GM13976 (cell line): ENCODE data around the gene GUCY1B1.

Experiments
- DNase-seq: peaks from one replicate; pipeline ENCODE4 v3.0.0; 2012; ENCODE audit warnings: low spot score
- in situ Hi-C: fragments of 300-500 bp; cut with MboI; formaldehyde crosslinking; loops from one replicate; pipeline ENCODE4 v1.12.0; 2022; ENCODE audit warnings: low sequenced_read_pairs, mixed read lengths, inconsistent platforms; ENCODE audit not compliant: unreplicated experiment
- TF ChIP-seq, protein P1 (sequence below): IDR thresholded peaks from 2 replicates; pipeline ENCODE4 v1.5.1; 2012; ENCODE audit warnings: borderline replicate concordance, mild to moderate bottlenecking; ENCODE audit not compliant: insufficient read depth; ENCODE audit errors: extremely low read depth, missing control alignments, control extremely low read depth

The GUCY1B1 gene

DNA sequence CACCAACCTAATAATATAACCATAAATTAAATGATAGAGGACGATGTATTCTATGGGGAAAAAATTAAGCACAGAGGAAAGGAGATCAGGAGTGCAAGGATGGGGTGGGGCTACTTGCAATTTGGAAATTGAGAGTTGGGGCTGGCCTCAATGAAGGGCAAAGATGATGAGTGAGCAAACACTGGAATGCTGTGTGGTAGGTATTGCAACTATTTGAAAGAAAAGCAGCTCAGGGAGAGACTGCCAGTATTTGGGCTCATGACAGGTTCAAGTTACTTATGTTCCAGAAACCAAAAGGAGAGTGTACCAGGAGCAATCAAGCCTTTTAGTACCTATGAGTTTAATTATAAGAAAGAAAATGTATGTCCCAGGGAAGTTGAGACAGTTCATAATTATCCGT lies 59.8 kb downstream of the GUCY1B1 start:
- no peak for DNase-seq
- TF ChIP-seq, protein P1, sequence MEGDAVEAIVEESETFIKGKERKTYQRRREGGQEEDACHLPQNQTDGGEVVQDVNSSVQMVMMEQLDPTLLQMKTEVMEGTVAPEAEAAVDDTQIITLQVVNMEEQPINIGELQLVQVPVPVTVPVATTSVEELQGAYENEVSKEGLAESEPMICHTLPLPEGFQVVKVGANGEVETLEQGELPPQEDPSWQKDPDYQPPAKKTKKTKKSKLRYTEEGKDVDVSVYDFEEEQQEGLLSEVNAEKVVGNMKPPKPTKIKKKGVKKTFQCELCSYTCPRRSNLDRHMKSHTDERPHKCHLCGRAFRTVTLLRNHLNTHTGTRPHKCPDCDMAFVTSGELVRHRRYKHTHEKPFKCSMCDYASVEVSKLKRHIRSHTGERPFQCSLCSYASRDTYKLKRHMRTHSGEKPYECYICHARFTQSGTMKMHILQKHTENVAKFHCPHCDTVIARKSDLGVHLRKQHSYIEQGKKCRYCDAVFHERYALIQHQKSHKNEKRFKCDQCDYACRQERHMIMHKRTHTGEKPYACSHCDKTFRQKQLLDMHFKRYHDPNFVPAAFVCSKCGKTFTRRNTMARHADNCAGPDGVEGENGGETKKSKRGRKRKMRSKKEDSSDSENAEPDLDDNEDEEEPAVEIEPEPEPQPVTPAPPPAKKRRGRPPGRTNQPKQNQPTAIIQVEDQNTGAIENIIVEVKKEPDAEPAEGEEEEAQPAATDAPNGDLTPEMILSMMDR = no peak

DNA sequence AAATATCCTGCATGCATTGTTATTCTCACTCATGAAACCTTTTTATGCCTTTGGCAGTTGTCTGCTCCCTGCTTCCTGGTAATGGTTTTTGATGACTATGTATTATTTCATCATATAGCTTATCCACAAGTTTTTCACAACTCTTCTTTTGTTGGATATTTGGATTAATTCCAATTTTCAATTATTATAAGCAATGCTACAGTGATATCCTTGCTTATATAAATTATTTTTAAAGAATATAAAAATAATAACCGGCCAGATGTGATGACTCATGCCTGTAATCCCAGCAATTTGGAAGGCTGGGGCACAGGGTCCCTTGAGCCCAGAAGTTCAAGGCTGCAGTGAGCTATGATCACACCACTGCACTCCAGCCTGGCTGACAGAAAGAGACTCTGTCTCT lies 60.2 kb downstream of the GUCY1B1 start:
- DNase-seq = no peak
- in situ Hi-C loops = no loop called here
- TF ChIP-seq, protein P1 = no peak

More for the DNA sequence above, 59.8 kb downstream of the GUCY1B1 start:
- in situ Hi-C loops = no loop called here

DNA sequence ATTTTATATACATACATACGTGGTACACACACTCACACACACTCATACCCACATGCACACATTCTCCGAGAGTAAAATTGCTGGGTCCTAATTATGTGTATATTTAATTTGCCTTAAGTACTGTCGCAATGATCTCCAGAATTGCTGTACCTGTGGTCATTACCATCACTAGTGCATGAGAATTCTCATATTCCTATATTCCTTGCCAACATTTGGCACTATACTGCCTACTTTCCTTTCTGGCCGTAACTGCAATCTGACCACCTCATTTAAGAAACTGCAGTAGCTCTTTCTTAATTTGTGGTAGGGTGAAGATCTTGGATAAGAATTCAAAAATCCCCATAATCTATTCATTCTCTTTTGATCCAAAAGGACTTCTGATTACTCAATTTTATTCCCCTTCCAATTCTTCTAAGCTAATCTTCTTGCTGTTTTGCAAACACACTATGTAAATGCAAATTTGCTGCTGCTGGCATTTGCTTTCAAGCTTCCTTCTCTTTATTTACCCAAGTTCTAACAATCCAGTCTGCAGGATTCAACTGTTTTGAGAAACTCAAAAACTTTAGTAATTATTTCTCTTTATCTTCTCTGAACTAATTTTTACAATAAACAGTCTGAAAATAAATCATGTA lies 62.2 kb downstream of the GUCY1B1 start:
- DNase-seq = no peak
- TF ChIP-seq, protein P1 = no peak
- in situ Hi-C loops = no loop called here

GRCh38 chr4:155822572-155822971 lies 63.8 kb downstream of the GUCY1B1 start:
- in situ Hi-C loops = no loop called here
- DNase-seq = no peak
- TF ChIP-seq, protein P1 = no peak

- in situ Hi-C loops = no loop called here
- no peak for DNase-seq
- TF ChIP-seq, protein P1 = no peak
Observed at GRCh38 chr4:155828628-155829027, 69.8 kb downstream of the GUCY1B1 start.

DNA sequence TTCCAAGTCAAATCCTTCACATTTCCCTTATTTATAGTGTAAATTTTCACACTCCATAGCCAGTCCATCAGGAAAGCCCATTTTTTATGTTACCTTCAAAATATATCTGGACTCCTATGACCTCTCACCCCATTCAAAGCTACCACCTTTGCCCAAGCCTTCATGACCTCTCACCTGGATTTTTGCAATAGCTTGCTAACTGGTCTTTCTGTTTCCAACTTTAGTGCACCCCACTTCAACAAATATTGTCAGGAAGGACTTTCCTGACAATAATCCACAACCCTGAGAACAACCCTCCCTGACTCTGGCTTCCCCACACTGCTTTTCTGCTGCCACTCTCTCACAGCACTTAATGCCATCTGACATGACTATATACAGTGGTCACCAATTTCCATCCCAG lies 73.8 kb downstream of the GUCY1B1 start:
- TF ChIP-seq, protein P1 = no peak
- in situ Hi-C loops = no loop called here
- DNase-seq = no peak
